OCI-LY1 (cell line): ENCODE measurements around the gene IQCF5.

Experiments
- EZH2 ChIP-seq: fragments of 200-600 bp; sonication (generic), shearing (Covaris generic); IDR thresholded peaks from 2 replicates; pipeline ENCODE4 v1.8.0; 2017; ENCODE audit warnings: borderline replicate concordance, mixed run types, mild to moderate bottlenecking, antibody characterized with exemption, low read length, moderate library complexity, mixed read lengths
- TF ChIP-seq, protein P1 (sequence below): fragments of 200-600 bp; sonication (generic), shearing (Covaris generic); IDR thresholded peaks from 2 replicates; pipeline ENCODE4 v1.5.1; 2017; ENCODE audit warnings: mild to moderate bottlenecking, antibody characterized with exemption, low read length, moderate library complexity, mixed read lengths

- TF ChIP-seq, protein P1, sequence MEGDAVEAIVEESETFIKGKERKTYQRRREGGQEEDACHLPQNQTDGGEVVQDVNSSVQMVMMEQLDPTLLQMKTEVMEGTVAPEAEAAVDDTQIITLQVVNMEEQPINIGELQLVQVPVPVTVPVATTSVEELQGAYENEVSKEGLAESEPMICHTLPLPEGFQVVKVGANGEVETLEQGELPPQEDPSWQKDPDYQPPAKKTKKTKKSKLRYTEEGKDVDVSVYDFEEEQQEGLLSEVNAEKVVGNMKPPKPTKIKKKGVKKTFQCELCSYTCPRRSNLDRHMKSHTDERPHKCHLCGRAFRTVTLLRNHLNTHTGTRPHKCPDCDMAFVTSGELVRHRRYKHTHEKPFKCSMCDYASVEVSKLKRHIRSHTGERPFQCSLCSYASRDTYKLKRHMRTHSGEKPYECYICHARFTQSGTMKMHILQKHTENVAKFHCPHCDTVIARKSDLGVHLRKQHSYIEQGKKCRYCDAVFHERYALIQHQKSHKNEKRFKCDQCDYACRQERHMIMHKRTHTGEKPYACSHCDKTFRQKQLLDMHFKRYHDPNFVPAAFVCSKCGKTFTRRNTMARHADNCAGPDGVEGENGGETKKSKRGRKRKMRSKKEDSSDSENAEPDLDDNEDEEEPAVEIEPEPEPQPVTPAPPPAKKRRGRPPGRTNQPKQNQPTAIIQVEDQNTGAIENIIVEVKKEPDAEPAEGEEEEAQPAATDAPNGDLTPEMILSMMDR, result no peak
- TF ChIP-seq EZH2, result no peak
Measured at GRCh38 chr3:51904034-51904823, 28.8 kb upstream of the IQCF5 start.
